HUES48 (cell line): ENCODE results near the gene TMEM129.
"Not testable (repeated sequence)": the region's sequence is repeated elsewhere in the genome, so short reads cannot be mapped to it uniquely, and the experiment has no call there.

ENCODE experiments used
- H3K27ac ChIP-seq: one replicate; pipeline ENCODE4 v1.7.0; 2013; ENCODE audit warnings: low read depth, low read length, inconsistent platforms
- H3K27me3 ChIP-seq: 2 replicates; pipeline ENCODE4 v1.6.1; 2013; ENCODE audit warnings: mild to moderate bottlenecking, low read length; ENCODE audit not compliant: control insufficient read depth, insufficient read depth
- H3K36me3 ChIP-seq: 2 replicates; pipeline ENCODE4 v1.6.1; 2013; ENCODE audit warnings: low read length; ENCODE audit not compliant: control insufficient read depth, insufficient read depth
- H3K4me1 ChIP-seq: 2 replicates; pipeline ENCODE4 v1.6.1; 2013; ENCODE audit warnings: mild to moderate bottlenecking, low read length; ENCODE audit not compliant: control insufficient read depth, insufficient read depth
- H3K4me3 ChIP-seq: 2 replicates; pipeline ENCODE4 v1.5.1; 2013; ENCODE audit warnings: mild to moderate bottlenecking, low read depth, low read length
- H3K9ac ChIP-seq: 2 replicates; pipeline ENCODE4 v1.6.1; 2013; ENCODE audit warnings: mild to moderate bottlenecking, low read depth, low read length, moderate library complexity
- H3K9me3 ChIP-seq: 2 replicates; pipeline ENCODE4 v1.6.1; 2013; ENCODE audit warnings: low read length; ENCODE audit not compliant: control insufficient read depth, insufficient read depth

TMEM129 gene

GRCh38 chr4:1674682-1675081, 46.4 kb downstream of the TMEM129 start:
- H3K36me3 ChIP-seq: no peaks in the 10 kb centered on the region
- no peak overlapping the region for H3K4me3 ChIP-seq
- no peaks in the 10 kb centered on the region for H3K9me3 ChIP-seq
- no peaks in the 10 kb centered on the region for H3K27me3 ChIP-seq
- no peaks in the 10 kb centered on the region for H3K4me1 ChIP-seq
- H3K27ac ChIP-seq: no peak overlapping the region
- H3K9ac ChIP-seq: no peak overlapping the region

- no peak overlapping the region for H3K27ac ChIP-seq
- no peak overlapping the region for H3K9ac ChIP-seq
- H3K9me3 ChIP-seq: no peaks in the 10 kb centered on the region
- no peaks in the 10 kb centered on the region; the same call in 1 of the 2 replicates for H3K4me1 ChIP-seq
- no peaks in the 10 kb centered on the region for H3K27me3 ChIP-seq
- H3K4me3 ChIP-seq: no peak overlapping the region
- no peaks in the 10 kb centered on the region for H3K36me3 ChIP-seq
These were observed 47.5 kb downstream of the TMEM129 start for GRCh38 chr4:1673671-1674070.

GRCh38 chr4:1671011-1671410, 50.1 kb downstream of the TMEM129 start:
- not testable (repeated sequence) for H3K4me1 ChIP-seq, H3K9me3 ChIP-seq, H3K9ac ChIP-seq, H3K27me3 ChIP-seq, H3K36me3 ChIP-seq, H3K27ac ChIP-seq, H3K4me3 ChIP-seq

GRCh38 chr4:1670279-1670678, 50.8 kb downstream of the TMEM129 start:
- no peaks in the 10 kb centered on the region for H3K9me3 ChIP-seq
- H3K4me3 ChIP-seq: no peak overlapping the region
- no peaks in the 10 kb centered on the region for H3K36me3 ChIP-seq
- H3K4me1 ChIP-seq: no peaks in the 10 kb centered on the region; the same call in 1 of the 2 replicates
- no peak overlapping the region for H3K27ac ChIP-seq
- no peaks in the 10 kb centered on the region for H3K27me3 ChIP-seq
- H3K9ac ChIP-seq: no peak overlapping the region

- Histone ChIP-seq H3K27me3 (no peaks in the 10 kb centered on the region), H3K9ac (no peak overlapping the region), H3K9me3 (no peaks in the 10 kb centered on the region), H3K4me3 (no peak overlapping the region), H3K36me3 (no peaks in the 10 kb centered on the region), H3K4me1 (no peaks in the 10 kb centered on the region; the same call in 1 of the 2 replicates), H3K27ac (no peak overlapping the region)
These were observed 51.3 kb downstream of the TMEM129 start for GRCh38 chr4:1669850-1670249.

GRCh38 chr4:1669270-1669669, 51.9 kb downstream of the TMEM129 start:
- Histone ChIP-seq H3K27ac (no peak overlapping the region), H3K9me3 (no peaks in the 10 kb centered on the region), H3K9ac (no peak overlapping the region), H3K4me3 (no peak overlapping the region), H3K4me1 (no peaks in the 10 kb centered on the region; the same call in 1 of the 2 replicates), H3K36me3 (no peaks in the 10 kb centered on the region), H3K27me3 (no peaks in the 10 kb centered on the region)

GRCh38 chr4:1668488-1668840, 52.7 kb downstream of the TMEM129 start:
- H3K9ac ChIP-seq: no peak overlapping the region
- H3K4me3 ChIP-seq: no peak overlapping the region
- no peaks in the 10 kb centered on the region; the same call in 1 of the 2 replicates for H3K4me1 ChIP-seq
- no peaks in the 10 kb centered on the region for H3K36me3 ChIP-seq
- no peak overlapping the region for H3K27ac ChIP-seq
- no peaks in the 10 kb centered on the region for H3K9me3 ChIP-seq
- H3K27me3 ChIP-seq: no peaks in the 10 kb centered on the region

GRCh38 chr4:1667273-1667672, 53.9 kb downstream of the TMEM129 start:
- H3K36me3 ChIP-seq: no peaks in the 10 kb centered on the region
- no peak overlapping the region for H3K27ac ChIP-seq
- H3K9me3 ChIP-seq: no peaks in the 10 kb centered on the region
- no peaks in the 10 kb centered on the region for H3K27me3 ChIP-seq
- H3K4me3 ChIP-seq: no peak overlapping the region
- H3K9ac ChIP-seq: no peak overlapping the region
- H3K4me1 ChIP-seq: no peaks in the 10 kb centered on the region; the same call in 1 of the 2 replicates

- no peaks in the 10 kb centered on the region for H3K9me3 ChIP-seq
- H3K36me3 ChIP-seq: no peaks in the 10 kb centered on the region
- H3K27me3 ChIP-seq: no peaks in the 10 kb centered on the region
- no peak overlapping the region for H3K4me3 ChIP-seq
- H3K27ac ChIP-seq: no peak overlapping the region
- no peak overlapping the region for H3K9ac ChIP-seq
- no peaks in the 10 kb centered on the region; the same call in 1 of the 2 replicates for H3K4me1 ChIP-seq
These were observed 54.7 kb downstream of the TMEM129 start for GRCh38 chr4:1666391-1666790.
